Measurements from ENCODE around the gene VAT1L. TPM values are rescaled to one million over a fixed set of nuclear protein-coding genes. Genes with fewer than 3 reads are reported as not detected.

The VAT1L gene, protein sequence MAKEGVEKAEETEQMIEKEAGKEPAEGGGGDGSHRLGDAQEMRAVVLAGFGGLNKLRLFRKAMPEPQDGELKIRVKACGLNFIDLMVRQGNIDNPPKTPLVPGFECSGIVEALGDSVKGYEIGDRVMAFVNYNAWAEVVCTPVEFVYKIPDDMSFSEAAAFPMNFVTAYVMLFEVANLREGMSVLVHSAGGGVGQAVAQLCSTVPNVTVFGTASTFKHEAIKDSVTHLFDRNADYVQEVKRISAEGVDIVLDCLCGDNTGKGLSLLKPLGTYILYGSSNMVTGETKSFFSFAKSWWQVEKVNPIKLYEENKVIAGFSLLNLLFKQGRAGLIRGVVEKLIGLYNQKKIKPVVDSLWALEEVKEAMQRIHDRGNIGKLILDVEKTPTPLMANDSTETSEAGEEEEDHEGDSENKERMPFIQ
- not detected in 2 replicates for total RNA-seq (2014; rRNA removed; shearing (Covaris generic))
- polyA plus RNA-seq (2014; cell fraction: nucleus; rRNA removed), result not detected in 2 replicates

GRCh38 chr16:77788181-77789084 lies at the start of gene VAT1L:
Gene VAT1L, plus strand, starts transcription at chr16:77788564. Its CDS starts 119 bp downstream, at chr16:77788683.
- DNase-seq (ENCODE audit: extremely low read depth, low read depth), result no peak

DNA sequence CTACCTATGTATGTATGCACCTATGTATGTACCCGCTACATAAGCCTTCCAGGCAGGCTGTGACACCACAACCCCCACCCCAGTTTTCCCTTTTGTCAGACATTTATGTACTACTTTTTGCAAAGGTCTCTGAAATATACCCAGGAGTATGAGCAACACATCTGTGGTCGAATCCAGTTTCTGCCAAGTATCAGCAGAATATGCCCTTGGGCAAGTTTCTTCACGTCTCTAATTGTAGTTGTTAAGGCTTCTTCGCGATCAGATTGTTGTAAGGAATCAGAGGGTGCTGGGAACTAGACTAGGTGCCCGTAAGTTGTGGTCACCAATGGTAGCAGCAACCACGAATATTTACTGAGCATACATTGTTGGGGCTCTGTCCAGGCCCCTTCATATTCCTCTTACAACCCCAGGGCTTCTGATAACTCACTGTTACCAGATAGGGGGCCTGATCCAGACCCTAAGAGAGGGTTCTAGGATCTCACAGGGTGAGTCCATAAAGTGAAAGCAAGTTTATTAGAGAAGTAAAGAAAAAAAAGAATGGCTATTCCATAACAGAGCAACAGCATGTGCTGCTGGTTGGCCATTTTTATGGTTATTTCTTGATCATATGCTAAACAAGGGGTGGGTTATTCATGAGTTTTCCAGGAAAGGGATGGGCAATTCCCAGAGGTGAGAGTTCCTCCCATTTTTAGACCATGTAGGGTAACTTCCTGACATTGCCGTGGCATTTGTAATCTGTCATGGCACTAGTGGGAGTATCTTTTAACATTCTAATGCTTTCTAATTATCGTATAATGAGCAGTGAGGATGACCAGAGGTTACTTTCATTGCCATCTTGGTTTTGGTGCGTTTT lies 49.4 kb upstream of the VAT1L start:
- no peak for DNase-seq (ENCODE audit: extremely low read depth, low read depth)

GRCh38 chr16:77739559-77739892 lies 48.8 kb upstream of the VAT1L start:
- no peak for DNase-seq (ENCODE audit: extremely low read depth, low read depth)

DNA sequence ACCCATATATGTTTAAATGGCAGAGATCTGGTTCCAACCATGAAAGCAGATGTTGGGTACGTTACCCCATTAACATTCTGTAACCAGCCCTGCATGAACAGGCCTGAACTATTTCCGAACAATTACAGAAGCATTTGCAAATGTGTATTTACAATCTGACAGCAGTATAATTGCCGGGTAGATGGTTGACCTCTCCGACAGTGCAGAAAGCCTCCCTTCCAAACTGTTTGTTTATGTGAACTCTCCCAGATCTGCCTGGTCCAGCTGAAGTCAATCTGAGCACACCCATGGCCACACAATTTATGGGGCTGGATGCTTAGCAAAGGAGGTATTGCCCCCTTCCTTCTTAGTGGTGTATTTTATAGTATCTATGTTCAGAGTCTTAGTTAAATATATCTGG lies 44.2 kb upstream of the VAT1L start:
- DNase-seq (ENCODE audit: extremely low read depth, low read depth), result no peak

GRCh38 chr16:77745972-77746371 lies 42.4 kb upstream of the VAT1L start:
- no peak for DNase-seq (ENCODE audit: extremely low read depth, low read depth)

GRCh38 chr16:77748421-77749005 lies 39.9 kb upstream of the VAT1L start:
- DNase-seq (ENCODE audit: extremely low read depth, low read depth), result no peak

DNA sequence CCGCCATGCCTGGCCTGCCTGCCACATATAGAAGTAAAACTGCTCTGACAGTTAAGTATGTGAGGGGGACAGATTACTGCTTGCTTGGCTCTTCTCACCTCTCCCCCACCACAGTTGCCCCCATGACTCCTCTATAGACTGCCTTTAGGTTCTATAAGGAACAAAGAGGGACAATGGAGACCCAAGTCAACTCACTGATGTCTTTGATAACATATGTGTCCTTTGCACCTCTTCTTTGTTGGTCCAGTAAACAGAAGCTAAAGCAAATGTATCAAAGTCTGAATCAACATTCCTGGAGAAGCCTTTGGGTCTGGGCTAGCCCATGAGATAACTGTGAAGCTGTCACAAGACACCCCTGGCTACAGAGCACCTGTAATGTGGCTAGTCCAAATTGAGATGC lies 38.9 kb upstream of the VAT1L start:
- DNase-seq (ENCODE audit: extremely low read depth, low read depth), result no peak

DNA sequence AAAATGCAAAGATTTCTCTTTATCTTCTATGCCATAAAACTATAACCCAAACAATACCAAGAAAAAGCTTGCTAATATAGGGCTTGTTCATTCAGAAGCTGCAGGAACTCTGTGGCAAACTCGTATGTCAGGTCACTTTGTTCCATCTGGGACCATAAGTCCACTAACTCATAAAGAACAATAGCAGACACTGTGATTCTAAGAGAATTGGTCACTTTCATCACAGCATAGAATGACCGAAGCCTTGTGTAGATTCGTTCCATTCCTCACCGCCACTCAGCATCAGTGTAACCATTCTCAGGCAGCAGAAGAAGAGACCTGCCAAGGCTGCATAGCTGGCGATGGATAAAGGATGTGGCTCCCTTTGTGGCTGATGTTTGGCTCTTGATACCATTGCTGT lies 30.3 kb upstream of the VAT1L start:
- no peak for DNase-seq (ENCODE audit: extremely low read depth, low read depth)

GRCh38 chr16:77758508-77758907 lies 29.9 kb upstream of the VAT1L start:
- DNase-seq (ENCODE audit: extremely low read depth, low read depth), result no peak

DNA sequence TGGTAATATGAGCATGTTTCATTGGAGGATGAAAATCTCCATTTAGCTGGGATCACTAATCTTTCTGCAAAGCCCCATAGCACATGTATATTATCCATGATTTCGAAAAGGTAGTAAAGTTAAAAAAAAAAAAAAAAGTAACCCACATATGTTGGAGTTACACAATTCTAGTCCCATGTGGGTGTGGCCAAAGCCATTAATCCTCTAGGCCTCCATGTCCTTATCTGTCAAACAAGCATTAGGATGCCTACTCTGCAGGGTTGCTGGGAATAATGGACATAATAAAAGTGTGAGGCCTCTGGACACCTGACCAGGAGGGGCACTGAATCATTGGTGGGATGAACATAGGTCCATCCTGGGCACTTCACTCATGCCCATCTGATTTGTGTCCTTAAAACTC lies 29.2 kb upstream of the VAT1L start:
- no peak for DNase-seq (ENCODE audit: extremely low read depth, low read depth)

- DNase-seq (ENCODE audit: extremely low read depth, low read depth), result no peak
Measured at GRCh38 chr16:77759821-77760220, 28.5 kb upstream of the VAT1L start.

GRCh38 chr16:77760800-77761199 lies 27.6 kb upstream of the VAT1L start:
- DNase-seq (ENCODE audit: extremely low read depth, low read depth), result no peak

- DNase-seq (ENCODE audit: extremely low read depth, low read depth), result no peak
Measured at GRCh38 chr16:77761204-77761603, 27.2 kb upstream of the VAT1L start.

GRCh38 chr16:77762262-77762661 lies 26.1 kb upstream of the VAT1L start:
- no peak for DNase-seq (ENCODE audit: extremely low read depth, low read depth)

GRCh38 chr16:77763994-77764393 lies 24.4 kb upstream of the VAT1L start:
- DNase-seq (ENCODE audit: extremely low read depth, low read depth), result no peak

- no peak for DNase-seq (ENCODE audit: extremely low read depth, low read depth)
Measured at GRCh38 chr16:77767211-77767610, 21.2 kb upstream of the VAT1L start.

GRCh38 chr16:77767826-77768225 lies 20.5 kb upstream of the VAT1L start:
- DNase-seq (ENCODE audit: extremely low read depth, low read depth), result no peak

- DNase-seq (ENCODE audit: extremely low read depth, low read depth), result no peak
Measured at GRCh38 chr16:77775911-77776909, 12.2 kb upstream of the VAT1L start.

GRCh38 chr16:77777745-77778144 lies 10.6 kb upstream of the VAT1L start:
- no peak for DNase-seq (ENCODE audit: extremely low read depth, low read depth)

Data from NCI-H460 (cell line).